Stimulated activated CD4-positive, alpha-beta T cell treated with anti-CD3 and anti-CD28 coated beads, Interleukin-12 subunit alpha, Interleukin-12 subunit beta, amount 100 ng/mL, for 4 hours (primary cell): ENCODE measurements around the gene UBE2J1.

Experiments
- DNase-seq: peaks from one replicate; pipeline ENCODE4 v3.0.0-alpha.2; 2020

Gene UBE2J1

DNA sequence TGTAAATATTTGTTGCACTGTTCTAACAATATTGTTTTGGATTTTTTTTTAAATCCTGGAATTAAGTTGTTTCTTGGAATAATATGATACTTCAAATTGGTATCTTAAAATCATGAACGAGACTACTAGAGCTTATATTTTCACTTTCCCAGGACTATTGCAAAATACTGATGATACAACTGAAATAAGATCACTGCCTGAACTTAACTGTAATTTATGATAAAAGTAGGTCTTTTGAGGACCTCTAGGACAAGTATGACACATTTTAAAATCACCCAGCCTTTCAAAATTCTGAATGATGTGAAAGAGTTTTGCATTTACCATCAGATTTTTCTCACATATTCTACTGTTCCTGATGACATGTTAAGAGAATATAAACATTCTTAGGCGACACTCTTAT, 8.6 kb upstream of the UBE2J1 start:
- DNase-seq = no peak

DNA sequence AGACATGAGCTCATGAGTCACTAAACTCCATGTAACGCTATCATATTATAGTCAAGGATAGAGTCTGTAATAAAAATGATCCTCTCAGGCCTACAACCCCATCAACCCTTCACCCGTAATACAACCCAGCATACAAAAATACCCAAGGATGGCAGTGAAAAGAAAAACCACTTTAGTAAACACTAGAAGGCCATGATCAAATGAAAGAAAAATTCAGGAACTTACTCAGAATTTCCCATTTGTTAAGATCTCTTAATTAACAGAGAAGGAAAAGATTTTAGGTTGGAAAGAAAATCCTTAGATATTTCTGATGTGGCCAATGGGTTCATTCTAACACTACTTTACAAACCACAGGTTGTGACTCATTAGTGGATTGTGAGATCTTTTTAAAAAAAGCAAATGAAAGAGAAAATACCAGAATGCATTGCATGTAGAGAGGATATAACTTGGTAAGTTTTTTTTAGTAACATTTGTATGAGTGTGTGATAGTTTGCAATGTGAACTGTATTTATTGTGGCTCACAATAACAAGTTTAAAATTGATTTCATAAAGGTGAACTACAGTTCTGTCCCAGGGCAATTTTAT, 8.0 kb upstream of the UBE2J1 start:
- no peak for DNase-seq

DNA sequence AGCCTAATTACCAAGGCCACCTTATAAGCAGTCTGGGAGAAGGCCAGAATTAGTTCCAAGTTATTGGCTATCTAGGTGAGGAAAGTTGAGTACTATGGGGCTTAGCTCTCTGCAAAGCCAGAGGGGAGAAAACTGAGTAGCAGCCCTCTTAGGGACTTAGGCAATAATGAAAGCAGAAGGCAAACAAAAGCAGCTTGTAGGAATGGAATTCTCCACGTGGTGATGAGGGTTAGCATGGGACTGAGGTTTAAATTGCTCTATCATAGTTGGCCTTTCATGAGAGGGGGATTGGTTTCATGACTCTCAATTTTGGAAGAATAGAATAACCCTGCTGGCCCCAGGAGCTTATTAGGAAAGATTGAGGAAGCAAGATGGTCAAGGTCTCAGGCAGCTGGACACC, 7.0 kb upstream of the UBE2J1 start:
- DNase-seq = no peak

DNA sequence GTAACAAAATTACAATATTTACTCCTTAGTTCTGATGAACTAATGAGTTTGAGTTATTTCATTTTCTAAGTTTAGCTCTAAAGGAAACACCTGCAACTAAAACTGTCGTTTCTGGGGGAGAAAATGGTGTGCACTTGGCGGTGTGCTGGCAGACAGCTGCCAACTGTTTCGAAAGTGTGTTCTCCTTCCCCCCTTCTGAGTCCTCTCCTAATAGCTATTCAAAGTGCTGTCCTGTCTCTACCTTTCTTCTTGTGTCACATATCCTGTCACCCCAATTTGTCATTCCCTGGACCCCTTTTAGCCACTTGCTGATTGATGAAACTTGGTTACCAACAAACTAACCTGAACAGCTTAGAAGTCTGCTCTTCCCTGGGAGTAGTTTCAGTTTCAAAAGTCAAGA, 4.9 kb upstream of the UBE2J1 start:
- no peak for DNase-seq

DNA sequence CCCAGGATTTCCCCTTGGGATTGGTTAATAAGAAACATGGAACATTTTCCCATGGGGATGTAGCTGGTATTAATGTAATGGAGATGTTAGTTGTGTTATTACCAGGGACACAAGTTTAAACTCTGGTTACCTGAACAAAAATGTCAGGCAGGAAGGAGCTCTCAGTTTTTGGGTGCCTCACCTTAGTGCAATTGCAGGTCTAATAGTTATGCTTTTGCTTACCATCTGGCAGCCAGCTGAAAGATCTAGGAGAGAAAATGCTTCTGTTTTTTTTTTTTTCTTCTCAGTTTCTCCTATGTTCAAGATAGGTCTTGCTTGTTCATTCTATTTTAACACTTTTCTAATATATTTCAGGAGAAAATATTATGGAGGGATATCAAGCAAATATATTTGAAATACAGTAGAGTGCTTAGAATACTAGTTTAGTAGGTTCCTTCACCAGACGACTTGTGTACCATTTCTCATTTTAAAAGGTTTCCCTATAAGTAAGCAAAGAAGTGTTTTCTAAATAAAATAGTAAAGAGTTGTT, 4.2 kb upstream of the UBE2J1 start:
- DNase-seq = no peak

DNA sequence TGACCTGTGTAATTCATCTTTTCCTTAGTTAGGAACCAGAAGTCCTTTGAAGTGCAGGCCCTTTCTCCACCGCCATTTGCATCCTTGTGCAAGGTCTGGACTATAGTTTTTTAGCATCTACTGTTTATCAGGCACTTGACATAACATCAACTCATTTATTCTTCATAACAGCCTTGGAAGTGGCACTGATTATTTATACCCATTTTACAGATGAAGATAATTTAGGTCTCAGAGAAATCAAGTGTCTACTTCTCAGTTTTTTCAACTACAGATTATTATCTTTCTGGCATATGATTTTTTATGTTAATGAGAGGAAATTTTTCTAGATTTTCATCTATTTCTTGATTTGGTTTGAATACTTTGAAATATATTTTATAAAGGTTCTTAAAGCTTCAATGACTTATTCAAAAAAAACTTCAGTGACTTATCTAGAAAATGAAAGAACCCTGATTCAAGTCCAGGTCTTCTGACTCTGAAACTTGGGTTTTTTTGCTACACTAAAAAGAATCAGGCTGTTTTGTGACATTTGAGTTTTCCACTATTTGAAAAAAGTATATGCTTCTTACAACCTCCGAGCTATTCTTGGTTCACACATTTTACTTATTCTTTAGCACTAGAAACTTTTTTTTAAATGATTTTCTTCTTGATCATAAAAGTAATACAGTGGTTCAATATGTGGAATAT, 3.1 kb upstream of the UBE2J1 start:
- DNase-seq = no peak

DNA sequence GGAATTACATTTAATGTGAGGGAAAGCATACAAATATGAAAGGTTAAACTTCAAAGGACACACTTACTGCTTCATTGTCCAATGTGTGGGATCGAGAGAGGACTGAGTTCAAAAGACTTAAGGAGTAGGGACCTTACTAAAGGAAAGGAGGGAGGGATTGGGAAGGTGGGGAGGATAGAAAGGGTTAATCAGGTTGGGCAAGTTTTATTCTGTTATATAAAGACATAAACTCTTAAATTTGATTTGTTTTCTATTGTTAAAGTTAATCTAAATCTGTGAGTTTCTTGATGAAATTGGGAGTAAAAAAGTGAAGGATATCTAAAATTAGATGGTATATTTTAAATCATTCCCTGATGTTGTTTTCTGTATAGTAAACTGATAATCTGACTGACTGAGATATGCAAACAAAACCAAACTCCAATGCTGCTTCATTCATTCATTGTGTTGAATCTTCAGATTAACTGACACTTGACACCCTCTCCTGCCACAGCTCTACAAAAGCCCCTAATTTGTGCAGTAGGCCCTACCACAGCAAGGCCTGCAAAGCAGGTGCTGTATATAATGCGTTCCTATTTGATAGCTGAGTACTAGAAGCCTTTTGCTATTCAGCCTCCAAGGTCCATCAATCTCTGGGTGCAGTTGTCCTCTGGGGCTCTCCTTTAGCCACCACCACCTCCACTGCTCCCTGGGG, 1.3 kb upstream of the UBE2J1 start:
- no peak for DNase-seq

DNA sequence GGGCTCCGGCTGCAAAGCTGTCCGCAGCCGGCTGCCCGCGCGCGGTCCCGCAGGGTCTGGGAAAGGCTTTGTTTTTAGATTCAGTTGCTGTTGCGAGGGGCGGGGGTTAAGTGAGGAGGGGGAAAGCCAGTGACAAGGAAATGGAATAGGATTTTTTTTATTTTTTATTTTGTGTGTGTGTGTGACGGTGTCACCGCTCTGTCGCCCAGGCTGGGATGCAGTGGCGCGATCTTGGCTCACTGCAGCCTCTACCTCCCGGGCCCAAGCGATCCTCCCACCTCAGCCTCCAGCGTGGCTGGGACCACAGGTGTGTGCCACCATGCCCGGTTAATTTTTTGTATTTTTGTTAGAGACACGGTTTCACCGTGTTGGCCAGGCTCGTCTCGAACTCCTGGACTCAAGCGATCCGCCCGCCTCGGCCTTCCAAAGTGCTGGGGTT, 615 bp upstream of the UBE2J1 start:
- DNase-seq = no peak

GRCh38 chr6:89351671-89352277, 748 bp downstream of the UBE2J1 start:
- no peak for DNase-seq

DNA sequence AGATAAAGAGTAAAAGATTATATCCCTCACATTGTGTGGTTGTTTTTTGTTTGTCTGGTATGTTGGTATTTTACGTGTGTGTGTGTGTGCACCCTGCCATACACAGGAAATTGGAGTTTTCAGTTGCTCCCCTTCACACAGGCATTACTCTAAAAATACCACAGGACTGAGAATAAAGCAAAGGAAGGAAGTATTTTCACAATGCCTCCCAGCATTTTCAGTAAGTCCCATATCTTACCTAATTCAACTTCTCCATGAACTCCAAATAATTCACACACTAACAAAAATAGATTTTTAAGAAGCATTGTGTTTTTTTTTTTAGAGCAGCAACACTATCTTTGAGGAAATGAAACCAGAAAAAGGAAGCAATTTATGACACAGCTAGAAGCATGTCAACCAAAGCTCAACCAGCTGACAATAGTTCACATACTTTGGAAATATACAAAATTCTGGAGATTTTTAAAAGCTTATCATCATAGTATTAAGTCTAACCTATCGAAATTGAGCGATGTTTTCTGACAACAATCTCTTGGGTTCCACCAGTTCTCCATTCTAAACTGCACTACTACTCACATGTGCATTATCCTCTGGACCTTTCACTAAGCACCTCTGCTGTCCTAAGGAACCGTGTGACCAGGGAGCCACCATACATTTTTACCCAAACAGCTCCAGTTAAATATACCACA, 2.1 kb downstream of the UBE2J1 start:
- DNase-seq = no peak

DNA sequence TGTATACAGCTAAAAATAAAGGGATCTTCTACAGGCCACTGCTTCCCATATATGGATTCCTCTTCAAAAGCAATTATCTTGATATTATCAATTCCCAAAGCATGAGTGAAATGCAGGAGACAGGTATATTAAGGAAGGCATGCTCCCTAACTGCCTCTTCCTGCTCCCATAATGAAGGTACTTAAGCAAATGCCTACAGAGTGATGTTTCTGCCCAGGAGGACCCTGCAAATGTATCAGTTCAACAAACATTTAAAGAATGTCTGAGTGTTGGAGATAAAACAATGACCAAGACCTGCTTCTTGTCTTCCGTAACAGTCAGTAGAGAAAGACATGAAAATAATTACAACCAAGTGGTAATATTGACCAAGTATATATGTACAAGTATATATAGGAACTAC, 4.2 kb downstream of the UBE2J1 start:
- DNase-seq = no peak

DNA sequence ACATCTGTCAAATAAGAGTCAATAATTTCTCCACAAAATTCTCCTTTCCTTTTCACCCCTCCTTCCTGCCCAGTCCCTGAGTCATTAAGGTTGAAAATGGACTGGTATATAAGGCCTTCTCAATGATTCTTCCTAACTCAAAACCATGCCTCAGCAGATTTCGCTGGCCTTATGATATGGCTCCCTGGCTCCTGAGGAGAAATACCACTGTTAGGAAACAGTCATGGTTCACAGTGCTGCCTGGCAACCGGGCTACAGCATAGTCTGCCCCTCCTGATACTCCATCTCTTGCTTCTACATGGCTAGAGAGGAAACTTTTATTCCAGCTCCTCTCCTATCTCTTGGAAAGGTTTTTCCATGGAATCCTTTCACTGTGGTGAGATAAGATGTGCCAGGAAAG, 4.7 kb downstream of the UBE2J1 start:
- DNase-seq = no peak

DNA sequence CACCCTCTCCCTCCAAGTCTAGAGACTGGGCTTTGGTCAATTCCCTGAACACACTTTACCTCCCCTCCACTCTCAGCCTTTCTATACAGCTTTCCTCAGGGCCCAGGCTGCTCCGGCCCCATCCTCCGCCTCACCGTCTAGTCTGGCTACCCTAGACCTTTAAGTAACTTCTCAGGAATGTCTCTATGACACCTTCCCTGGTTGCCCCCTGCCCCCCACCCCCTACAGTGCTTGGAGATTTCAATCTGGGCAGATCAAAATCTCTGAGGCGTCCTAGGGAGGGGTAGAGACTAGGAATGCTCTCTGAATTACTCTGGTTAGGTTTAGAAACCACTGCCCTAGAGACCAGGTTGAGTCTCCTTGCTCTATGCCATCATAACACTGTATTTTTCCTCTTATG, 6.1 kb downstream of the UBE2J1 start:
- DNase-seq = no peak

DNA sequence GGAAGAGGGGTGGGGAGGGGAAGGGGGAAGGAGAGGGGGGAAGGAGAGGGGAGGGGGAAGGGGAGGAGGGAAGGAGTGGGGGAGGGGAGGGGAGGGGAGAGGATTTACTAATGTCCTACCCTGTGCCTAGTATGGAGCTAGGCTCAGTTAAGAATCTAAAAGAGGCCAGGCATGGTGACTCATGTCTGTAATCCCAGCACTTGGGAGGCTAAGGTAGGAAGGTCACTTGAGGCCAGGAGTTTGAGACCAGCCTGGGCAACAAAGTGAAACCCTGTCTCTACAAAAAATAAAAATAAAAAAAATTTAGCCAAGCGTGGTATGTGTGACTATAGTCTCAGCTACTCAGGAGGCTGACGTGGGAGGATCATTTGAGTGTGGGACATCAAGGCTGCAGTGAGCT, 13.0 kb downstream of the UBE2J1 start:
- no peak for DNase-seq

GRCh38 chr6:89335164-89335563, 17.4 kb downstream of the UBE2J1 start:
- DNase-seq = no peak

GRCh38 chr6:89330910-89331309, 21.6 kb downstream of the UBE2J1 start:
- DNase-seq = no peak

GRCh38 chr6:89328976-89329375, 23.5 kb downstream of the UBE2J1 start:
- DNase-seq = no peak

DNA sequence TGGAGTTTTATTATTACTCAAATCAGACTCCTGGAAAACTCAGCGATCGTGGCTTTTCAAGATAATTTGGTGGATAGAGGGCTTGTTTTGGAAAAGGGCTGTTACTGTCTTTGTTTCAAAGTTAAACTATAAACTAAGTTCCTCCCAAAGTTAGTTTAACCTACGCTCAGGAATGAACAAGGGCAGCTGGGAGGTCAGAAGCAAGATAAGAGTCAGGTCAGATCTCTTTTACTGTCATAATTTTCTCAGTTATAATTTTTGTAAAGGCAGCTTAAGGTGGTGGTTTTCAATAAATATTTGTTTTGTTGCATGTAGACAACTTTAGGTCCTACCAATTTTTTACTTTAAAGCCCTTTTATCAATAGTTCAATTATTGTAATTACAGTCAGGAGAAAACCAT, 28.2 kb downstream of the UBE2J1 start:
- DNase-seq = no peak

- no peak for DNase-seq
Measured at GRCh38 chr6:89323511-89323971, 29.0 kb downstream of the UBE2J1 start.

GRCh38 chr6:89321131-89321970, 31.2 kb downstream of the UBE2J1 start:
- no peak for DNase-seq

GRCh38 chr6:89320012-89320559, 32.4 kb downstream of the UBE2J1 start:
- no peak for DNase-seq

GRCh38 chr6:89317067-89317466, 35.5 kb downstream of the UBE2J1 start:
- DNase-seq = no peak
